Measurements from ENCODE around the gene KHSRP. TPM values are rescaled to one million over a fixed set of nuclear protein-coding genes. Genes with fewer than 3 reads are reported as not detected.

KHSRP gene
- total RNA-seq, 6 experiments from 2014 or later = 259 to 312 (median 301) TPM

DNA sequence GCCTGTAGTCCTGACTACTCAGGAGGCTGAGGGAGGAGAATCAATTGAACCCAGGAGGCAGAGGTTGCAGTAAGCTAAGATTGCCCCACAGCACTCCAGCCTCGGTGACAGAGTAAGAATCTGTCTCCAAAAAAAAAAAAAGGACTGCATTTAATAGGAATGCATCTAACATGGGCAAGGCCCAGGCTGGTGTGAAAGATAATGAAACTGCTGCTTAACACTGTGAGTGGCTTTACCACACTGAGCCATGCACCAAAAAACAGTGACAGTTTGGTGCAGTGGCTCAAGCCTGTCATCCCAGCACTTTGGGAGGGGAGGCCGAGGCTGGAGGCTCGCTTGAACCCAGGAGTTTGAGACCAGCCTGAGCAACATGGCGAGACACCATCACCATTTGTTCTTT is 40.2 kb downstream of the KHSRP start:
- Mint-ChIP-seq H3K9me3 (no peaks in the 10 kb centered on the region), H3K27me3 (ENCODE audit: insufficient read depth) (no peaks in the 10 kb centered on the region; the same call in 1 of the 2 replicates)

DNA sequence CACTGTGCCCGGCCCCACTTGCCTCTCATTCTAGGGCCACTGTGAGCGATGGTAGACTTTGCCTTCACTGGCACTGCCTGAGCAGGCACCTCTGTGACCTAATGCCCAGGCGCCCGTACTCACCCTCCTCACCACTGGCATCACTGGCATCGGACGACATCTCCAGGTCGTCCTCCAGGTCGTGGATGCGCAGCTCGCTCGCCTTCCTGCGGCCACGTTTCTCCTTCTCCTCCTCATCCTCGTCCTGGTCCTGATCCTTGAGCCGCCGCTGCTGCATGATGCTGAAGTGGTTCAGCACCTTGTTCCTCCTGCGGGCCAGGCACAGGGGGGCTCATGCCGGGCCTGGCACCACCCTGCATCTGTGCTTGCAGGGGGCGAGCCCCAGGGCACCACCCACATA is 41.4 kb downstream of the KHSRP start:
- TF ChIP-seq, protein P1, sequence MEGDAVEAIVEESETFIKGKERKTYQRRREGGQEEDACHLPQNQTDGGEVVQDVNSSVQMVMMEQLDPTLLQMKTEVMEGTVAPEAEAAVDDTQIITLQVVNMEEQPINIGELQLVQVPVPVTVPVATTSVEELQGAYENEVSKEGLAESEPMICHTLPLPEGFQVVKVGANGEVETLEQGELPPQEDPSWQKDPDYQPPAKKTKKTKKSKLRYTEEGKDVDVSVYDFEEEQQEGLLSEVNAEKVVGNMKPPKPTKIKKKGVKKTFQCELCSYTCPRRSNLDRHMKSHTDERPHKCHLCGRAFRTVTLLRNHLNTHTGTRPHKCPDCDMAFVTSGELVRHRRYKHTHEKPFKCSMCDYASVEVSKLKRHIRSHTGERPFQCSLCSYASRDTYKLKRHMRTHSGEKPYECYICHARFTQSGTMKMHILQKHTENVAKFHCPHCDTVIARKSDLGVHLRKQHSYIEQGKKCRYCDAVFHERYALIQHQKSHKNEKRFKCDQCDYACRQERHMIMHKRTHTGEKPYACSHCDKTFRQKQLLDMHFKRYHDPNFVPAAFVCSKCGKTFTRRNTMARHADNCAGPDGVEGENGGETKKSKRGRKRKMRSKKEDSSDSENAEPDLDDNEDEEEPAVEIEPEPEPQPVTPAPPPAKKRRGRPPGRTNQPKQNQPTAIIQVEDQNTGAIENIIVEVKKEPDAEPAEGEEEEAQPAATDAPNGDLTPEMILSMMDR (IDR thresholded peaks at IDR 0.05) = no peak
- Mint-ChIP-seq H3K27me3 (ENCODE audit: insufficient read depth) (no peaks in the 10 kb centered on the region; the same call in 1 of the 2 replicates), H3K4me3 (no peak overlapping the region), H3K9me3 (no peaks in the 10 kb centered on the region), H3K27ac (no peak overlapping the region), H3K4me1 (ENCODE audit: low read depth) (peaks cover 5% of the 10 kb centered on the region; the same call in 1 of the 2 replicates), H3K36me3 (ENCODE audit: low read depth) (peaks cover 28% of the 10 kb centered on the region)
- no peak for DNase-seq

More for the DNA sequence above, 40.2 kb downstream of the KHSRP start:
- TF ChIP-seq, protein P1 (IDR thresholded peaks at IDR 0.05) = no peak
- no peak for DNase-seq
- no peak overlapping the region for H3K4me3 Mint-ChIP-seq
- peaks cover 28% of the 10 kb centered on the region for H3K36me3 Mint-ChIP-seq (ENCODE audit: low read depth)
- no peaks in the 10 kb centered on the region for H3K4me1 Mint-ChIP-seq (ENCODE audit: low read depth)
- no peak overlapping the region for H3K27ac Mint-ChIP-seq

DNA sequence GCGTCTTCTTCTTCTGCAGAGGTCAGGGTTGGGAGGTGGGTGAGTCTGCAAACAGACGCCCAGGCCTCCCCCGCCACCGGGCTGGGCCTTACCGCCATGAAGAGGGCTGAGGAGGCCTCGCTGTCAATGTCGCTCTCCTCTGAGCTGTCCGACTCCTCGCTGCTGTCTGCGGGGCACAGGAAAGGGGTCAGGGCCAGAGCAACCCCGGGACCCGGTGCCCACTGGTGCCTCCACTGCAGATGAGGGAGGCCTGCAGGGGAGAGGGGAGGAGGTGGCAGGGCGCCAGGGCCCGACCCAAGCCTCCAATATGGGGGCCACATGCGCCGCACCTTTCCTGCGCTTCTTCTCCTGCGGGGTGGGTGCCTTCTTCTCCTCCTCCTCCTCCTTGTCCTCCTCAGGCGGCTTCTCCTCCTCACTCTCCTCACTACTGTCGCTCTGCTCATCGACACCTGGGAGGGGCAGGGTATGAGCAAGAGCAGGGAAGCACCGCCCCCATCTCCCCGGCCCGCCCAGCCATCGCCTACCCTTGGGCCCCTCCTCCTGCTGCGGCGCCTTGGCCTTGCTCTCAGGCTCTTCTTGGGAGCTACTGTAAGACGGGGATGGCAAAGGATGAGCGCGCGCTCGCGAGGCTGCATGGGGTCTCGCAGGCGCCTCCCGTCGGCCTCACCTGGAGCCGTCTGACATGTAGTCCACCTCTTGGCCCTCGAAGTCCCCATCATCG is 43.4 kb downstream of the KHSRP start:
- Mint-ChIP-seq H3K36me3 (ENCODE audit: low read depth) (peaks cover 28% of the 10 kb centered on the region), H3K9me3 (no peaks in the 10 kb centered on the region), H3K4me3 (no peak overlapping the region), H3K27me3 (ENCODE audit: insufficient read depth) (no peaks in the 10 kb centered on the region), H3K27ac (no peak overlapping the region), H3K4me1 (ENCODE audit: low read depth) (peaks cover 7% of the 10 kb centered on the region; the same call in 1 of the 2 replicates)
- TF ChIP-seq, protein P1 (IDR thresholded peaks at IDR 0.05) = no peak
- no peak for DNase-seq

DNA sequence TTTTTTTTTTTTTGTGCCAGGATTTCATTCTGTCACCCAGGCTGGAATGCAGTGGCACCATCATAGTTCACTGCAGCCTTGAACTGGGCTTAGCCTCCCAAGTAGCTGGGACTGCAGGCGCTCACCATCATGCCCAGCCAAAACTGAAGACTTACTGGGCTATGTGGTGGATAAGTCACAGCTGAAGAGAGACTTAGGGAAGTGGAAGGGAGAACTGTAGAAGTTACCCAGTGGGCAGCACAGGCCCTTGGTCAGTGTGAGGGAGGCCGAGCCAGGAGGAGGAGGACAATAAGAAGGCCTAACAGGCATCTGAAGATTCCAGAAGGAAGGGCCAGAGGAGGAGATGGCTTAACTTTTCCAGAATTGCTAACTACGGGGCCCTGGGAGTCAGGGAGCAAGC is 44.9 kb downstream of the KHSRP start:
- Mint-ChIP-seq H3K27ac (no peak overlapping the region), H3K4me1 (ENCODE audit: low read depth) (peaks cover 7% of the 10 kb centered on the region; the same call in 1 of the 2 replicates), H3K36me3 (ENCODE audit: low read depth) (peaks cover 19% of the 10 kb centered on the region), H3K9me3 (no peaks in the 10 kb centered on the region), H3K4me3 (no peak overlapping the region), H3K27me3 (ENCODE audit: insufficient read depth) (no peaks in the 10 kb centered on the region)
- TF ChIP-seq, protein P1 (IDR thresholded peaks at IDR 0.05) = no peak
- no peak for DNase-seq

DNA sequence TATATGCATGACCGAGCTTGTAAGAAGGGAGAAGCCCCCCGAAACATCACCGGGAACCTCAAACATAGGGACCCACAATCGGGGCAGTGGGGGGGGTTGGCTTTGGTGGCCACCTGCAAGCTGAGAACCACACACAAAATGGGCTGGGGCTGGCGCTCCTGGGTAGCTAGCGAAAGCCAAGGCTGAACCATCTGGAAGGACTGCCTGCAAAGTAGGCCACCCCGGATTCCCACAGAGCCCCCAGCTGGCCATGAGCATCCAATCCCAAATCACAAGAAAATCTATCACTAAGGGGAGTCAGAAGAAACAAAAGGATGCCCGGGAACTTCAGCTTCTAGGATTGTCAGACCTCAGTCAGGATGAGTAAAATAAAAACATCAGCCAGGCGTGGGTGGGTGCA is 46.1 kb downstream of the KHSRP start:
- Mint-ChIP-seq H3K9me3 (no peaks in the 10 kb centered on the region), H3K4me1 (ENCODE audit: low read depth) (peaks cover 12% of the 10 kb centered on the region; the same call in 1 of the 2 replicates), H3K27ac (no peak overlapping the region), H3K27me3 (ENCODE audit: insufficient read depth) (no peaks in the 10 kb centered on the region), H3K4me3 (no peak overlapping the region), H3K36me3 (ENCODE audit: low read depth) (peaks cover 15% of the 10 kb centered on the region)
- DNase-seq = no peak
- TF ChIP-seq, protein P1 (IDR thresholded peaks at IDR 0.05) = no peak

Measured in HFFc6 (cell line).